ENCODE measurements around the gene EMILIN3. TPM values are rescaled to one million over a fixed set of nuclear protein-coding genes. Genes with fewer than 3 reads are reported as not detected.

EMILIN3 gene
- total RNA-seq, 2 donors from 2014 or later = 1.8 to 4.9 TPM

- Histone ChIP-seq H3K27me3 (no peaks in the 10 kb centered on the region), H3K9me3 (no peaks in the 10 kb centered on the region), H3K4me3 (no peak overlapping the region), H3K4me1 (peaks cover 0 to 25% of the 10 kb centered on the region in 2 donors), H3K27ac (no peak overlapping the region), H3K36me3 (peaks cover 47% of the 10 kb centered on the region)
- no peak for TF ChIP-seq CTCF (IDR thresholded peaks at IDR 0.05)
- no peak for DNase-seq (ENCODE audit: low spot score)
Measured at GRCh38 chr20:41403604-41404003, 37.0 kb upstream of the EMILIN3 start.

- Histone ChIP-seq H3K27ac (peak overlapping the region; percentile 46 to 54), H3K9me3 (no peaks in the 10 kb centered on the region), H3K36me3 (peaks cover 4% of the 10 kb centered on the region), H3K4me3 (no peak overlapping the region), H3K4me1 (peaks cover 0 to 42% of the 10 kb centered on the region in 2 donors), H3K27me3 (no peaks in the 10 kb centered on the region)
- DNase-seq (ENCODE audit: low spot score) = peak; percentile 71
- TF ChIP-seq CTCF (IDR thresholded peaks at IDR 0.05) = no peak
Measured at GRCh38 chr20:41398408-41398807, 31.8 kb upstream of the EMILIN3 start.

GRCh38 chr20:41395667-41396664, 29.3 kb upstream of the EMILIN3 start:
- H3K4me1 ChIP-seq = peaks cover 0 to 62% of the 10 kb centered on the region in 2 donors
- no peak for DNase-seq (ENCODE audit: low spot score)
- TF ChIP-seq CTCF (IDR thresholded peaks at IDR 0.05) = no peak

GRCh38 chr20:41394931-41395666, 28.5 kb upstream of the EMILIN3 start:
- Histone ChIP-seq H3K4me1 (peaks cover 0 to 62% of the 10 kb centered on the region in 2 donors), H3K9me3 (no peaks in the 10 kb centered on the region), H3K27me3 (no peaks in the 10 kb centered on the region), H3K27ac (peak overlapping the region; percentile 45 to 54), H3K4me3 (no peak overlapping the region), H3K36me3 (no peaks in the 10 kb centered on the region)
- no peak for TF ChIP-seq CTCF (IDR thresholded peaks at IDR 0.05)
- peak; percentile 62 for DNase-seq (ENCODE audit: low spot score)

More at GRCh38 chr20:41395667-41396664, 29.3 kb upstream of the EMILIN3 start:
- H3K27ac ChIP-seq = peak overlapping the region; percentile 45 to 54
- H3K9me3 ChIP-seq = no peaks in the 10 kb centered on the region
- H3K27me3 ChIP-seq = no peaks in the 10 kb centered on the region
- no peaks in the 10 kb centered on the region for H3K36me3 ChIP-seq
- H3K4me3 ChIP-seq = no peak overlapping the region

- no peaks in the 10 kb centered on the region for H3K9me3 ChIP-seq
- H3K36me3 ChIP-seq = no peaks in the 10 kb centered on the region
- H3K27me3 ChIP-seq = no peaks in the 10 kb centered on the region
- no peak for TF ChIP-seq CTCF (IDR thresholded peaks at IDR 0.05)
- no peak overlapping the region for H3K4me3 ChIP-seq
- peaks cover 0 to 62% of the 10 kb centered on the region in 2 donors for H3K4me1 ChIP-seq
- H3K27ac ChIP-seq = peak overlapping the region in 1 of 2 donors; percentile 45
- no peak for DNase-seq (ENCODE audit: low spot score)
Measured at GRCh38 chr20:41394081-41394480, 27.5 kb upstream of the EMILIN3 start.
